Right lobe of liver (tissue), 6 donors: Measurements from ENCODE around the gene AK5. TPM values are rescaled to one million over a fixed set of nuclear protein-coding genes. Genes with fewer than 3 reads are reported as not detected.
A peak's percentile ranks its signal among the peaks of the same experiment; 100 is the strongest.

Experiments used
- ATAC-seq, 4 donors: fragments of 200-7000 bp; cut with Tn5 transposase; one replicate each; pipeline ENCODE4 v1.9.1; 2020; ENCODE audit warnings: mild to moderate bottlenecking in 4 of 4, moderate library complexity in 4 of 4
- DNase-seq, 3 donors: peaks; one replicate each; pipeline ENCODE4 v3.0.0-alpha.2; 2020
- H3K27ac ChIP-seq, 3 donors: fragments of 200-600 bp; one replicate each; pipeline ENCODE4 v1.8.0; 2022
- H3K27me3 ChIP-seq, 2 donors: fragments of 200-600 bp; one replicate each; pipeline ENCODE4 v1.8.0; 2022
- H3K36me3 ChIP-seq, 4 donors: fragments of 200-600 bp; sonication (generic) in 1 of 4; one replicate each; pipeline versions ENCODE4 v1.5.1 to v1.8.0; 2017 to 2022; ENCODE audit warnings: control low read depth in 1 of 4
- H3K4me1 ChIP-seq, 4 donors: fragments of 200-600 bp; sonication (generic) in 1 of 4; one replicate each; pipeline versions ENCODE4 v1.5.1 to v1.8.0; 2017 to 2022; ENCODE audit warnings: control low read depth in 1 of 4
- H3K4me3 ChIP-seq, 3 donors: fragments of 200-600 bp; one replicate each; pipeline ENCODE4 v1.8.0; 2022
- H3K9me3 ChIP-seq, 4 donors: fragments of 200-600 bp; sonication (generic) in 1 of 4; one replicate each; pipeline versions ENCODE4 v1.5.1 to v1.8.0; 2017 to 2022; ENCODE audit warnings: control low read depth in 1 of 4
- CTCF ChIP-seq, 4 donors: fragments of 200-600 bp in 3 of 4; fragments of 450-650 bp in 1 of 4; IDR thresholded peaks; one replicate each; pipeline versions ENCODE4 v1.5.1 to v1.8.0; 2016 to 2022; ENCODE audit warnings: antibody characterized with exemption in 4 of 4, mild to moderate bottlenecking in 2 of 4
- POLR2A ChIP-seq: fragments of 450-650 bp; IDR thresholded peaks from one replicate; pipeline ENCODE4 v1.6.1; 2017; ENCODE audit warnings: antibody characterized with exemption, mild to moderate bottlenecking
- WGBS: methylation state at CpG from one replicate; pipeline ENCODE4 v1.1.6; 2018; ENCODE audit warnings: low coverage, low lambda C conversion rate; ENCODE audit not compliant: insufficient coverage; ENCODE audit errors: missing lambda C conversion rate; 5-methylcytosine and 5-hydroxymethylcytosine counted together
- intact Hi-C, 2 donors: fragments of 100-400 bp; cut with DNase I; formaldehyde crosslinking; loops; one replicate each; pipeline versions ENCODE4 v1.11.2 to v1.14.1; 2022
- total RNA-seq, 6 experiments: library from RNA; depleted of rRNA in 2 of 6; stranded (reverse); fragments of >200 nt in 2 of 6; fragmentation: NEBNext Ultra II Directional in 3 of 6; extraction: Animal tissue kit (Norgen Biotek cat#: 25700) in 3 of 6; gene quantifications; one replicate each; pipeline versions ENCODE4 v1.1.0 to v1.2.4, GENCODE V29; 2016 to 2023
- donor health status: DM: no; HTN: yes; CAD: no.
- donor health status: DM: no; HTN: no; CAD: no.
- donor health status: DM: no; HTN: no; CAD: no.
- donor health status: DM: no; HTN: yes; CAD: no.
- donor health status: DM: no; HTN: yes; CAD: no.

The AK5 gene
- total RNA-seq, 6 experiments from 2014 or later, result 0.47 to 0.53 TPM; not detected in 4

GRCh38 chr1:77582905-77583304 is 301.1 kb downstream of the AK5 start:
- ATAC-seq (no peak), DNase-seq (no peak)
- TF ChIP-seq CTCF (IDR thresholded peaks at IDR 0.05) (no peak), POLR2A (no peak)
- Histone ChIP-seq H3K36me3 (peaks cover 0 to 36% (median 19%) of the 10 kb centered on the region in 4 donors), H3K4me3 (no peak overlapping the region), H3K9me3 (no peaks in the 10 kb centered on the region), H3K27ac (no peak overlapping the region), H3K4me1 (peaks cover 0 to 12% (median 5%) of the 10 kb centered on the region in 4 donors), H3K27me3 (no peaks in the 10 kb centered on the region)
- intact Hi-C loops, result no loop called here
- WGBS, result 94% methylated on average over 4 of the region's 4 CpGs

- ATAC-seq (no peak), DNase-seq (no peak)
- Histone ChIP-seq H3K27ac (no peak overlapping the region), H3K36me3 (peaks cover 0 to 32% (median 16%) of the 10 kb centered on the region in 4 donors), H3K9me3 (no peaks in the 10 kb centered on the region), H3K4me1 (peaks cover 0 to 12% (median 5%) of the 10 kb centered on the region in 4 donors), H3K4me3 (no peak overlapping the region), H3K27me3 (no peaks in the 10 kb centered on the region)
- intact Hi-C loops, result no loop called here
- 100% methylated on average over 2 of the region's 2 CpGs for WGBS
- no peak for TF ChIP-seq POLR2A
- no peak for TF ChIP-seq CTCF (IDR thresholded peaks at IDR 0.05)
Measured at GRCh38 chr1:77583483-77583882, 301.7 kb downstream of the AK5 start.

- H3K27ac ChIP-seq, result no peak overlapping the region
- ATAC-seq, result peak in 1 of 4 donors; percentile 43
- 72% methylated on average over 2 of the region's 2 CpGs for WGBS
- no peak for DNase-seq
- H3K9me3 ChIP-seq, result no peaks in the 10 kb centered on the region
- TF ChIP-seq POLR2A (no peak), CTCF (IDR thresholded peaks at IDR 0.05) (no peak)
- H3K4me1 ChIP-seq, result peaks cover 0 to 12% (median 5%) of the 10 kb centered on the region in 4 donors
- peaks cover 0 to 22% (median 11%) of the 10 kb centered on the region in 4 donors for H3K36me3 ChIP-seq
- no peak overlapping the region for H3K4me3 ChIP-seq
- intact Hi-C loops, result no loop called here
- no peaks in the 10 kb centered on the region for H3K27me3 ChIP-seq
Measured at GRCh38 chr1:77584884-77585283, 303.1 kb downstream of the AK5 start.

GRCh38 chr1:77585610-77586314 is 303.9 kb downstream of the AK5 start:
- peaks cover 0 to 12% (median 5%) of the 10 kb centered on the region in 4 donors for H3K4me1 ChIP-seq
- TF ChIP-seq CTCF (IDR thresholded peaks at IDR 0.05) (no peak), POLR2A (no peak)
- H3K27me3 ChIP-seq, result no peaks in the 10 kb centered on the region
- H3K27ac ChIP-seq, result peak overlapping the region in 2 of 3 donors; percentile 10 to 17
- H3K9me3 ChIP-seq, result no peaks in the 10 kb centered on the region
- intact Hi-C loops, result no loop called here
- peaks cover 0 to 13% (median 7%) of the 10 kb centered on the region in 4 donors for H3K36me3 ChIP-seq
- 30% methylated on average over 2 of the region's 2 CpGs for WGBS
- ATAC-seq, result peak; percentile 58 to 79 (median 59)
- DNase-seq, result no peak
- H3K4me3 ChIP-seq, result no peak overlapping the region
